HepG2 (cell line): ENCODE data around the gene COMT. TPM values are rescaled to one million over a fixed set of nuclear protein-coding genes. Genes with fewer than 3 reads are reported as not detected.
A peak's percentile ranks its signal among the peaks of the same experiment; 100 is the strongest.

Experiments used
- HES4 ChIP-seq: sonication (generic); formaldehyde crosslinking; IDR thresholded peaks from 2 replicates; pipeline ENCODE4 v1.9.0; 2021; ENCODE audit warnings: mild to moderate bottlenecking, missing genetic modification reagents, borderline replicate concordance
- KAT7 ChIP-seq: IDR thresholded peaks from 2 replicates; pipeline ENCODE4 v1.6.1; 2018; ENCODE audit warnings: borderline replicate concordance, missing compliant biosample characterization
- MED8 ChIP-seq: sonication (generic); formaldehyde crosslinking; IDR thresholded peaks from 2 replicates; pipeline ENCODE4 v1.8.1; 2023; ENCODE audit warnings: mild to moderate bottlenecking, missing genetic modification reagents; ENCODE audit not compliant: insufficient replicate concordance
- MTF1 ChIP-seq: sonication (generic); formaldehyde crosslinking; IDR thresholded peaks from 2 replicates; pipeline ENCODE4 v1.5.0; 2020; ENCODE audit warnings: missing genetic modification reagents
- RELA ChIP-seq: sonication (generic); formaldehyde crosslinking; IDR thresholded peaks from 2 replicates; pipeline ENCODE4 v1.4.0; 2020; ENCODE audit warnings: missing genetic modification reagents
- SOX6 ChIP-seq, 2 experiments: fragments of 450-650 bp in 1 of 2; sonication (generic) in 1 of 2; formaldehyde crosslinking in 1 of 2; IDR thresholded peaks; 2 replicates each; pipeline versions ENCODE4 v1.4.0 to v1.6.1; 2017 to 2020; ENCODE audit warnings: antibody characterized with exemption in 1 of 2, mild to moderate bottlenecking in 1 of 2, missing genetic modification reagents in 1 of 2
- STAG1 ChIP-seq: sonication (generic); formaldehyde crosslinking; IDR thresholded peaks from 2 replicates; pipeline ENCODE4 v1.4.0; 2020; ENCODE audit warnings: missing genetic modification reagents
- STAT5B ChIP-seq: sonication (generic); formaldehyde crosslinking; IDR thresholded peaks from 2 replicates; pipeline ENCODE4 v1.4.0; 2020; ENCODE audit warnings: missing genetic modification reagents
- TFDP1 ChIP-seq: IDR thresholded peaks from 2 replicates; pipeline ENCODE4 v1.6.1; 2016; ENCODE audit warnings: missing compliant biosample characterization, missing genetic modification reagents, borderline replicate concordance
- ZBTB21 ChIP-seq: sonication (generic); formaldehyde crosslinking; IDR thresholded peaks from 2 replicates; pipeline ENCODE4 v1.4.0; 2020; ENCODE audit warnings: missing genetic modification reagents
- ZFAT ChIP-seq: sonication (generic); formaldehyde crosslinking; conservative IDR thresholded peaks from 2 replicates; pipeline ENCODE4 v1.8.1; 2023; ENCODE audit warnings: missing genetic modification reagents, inconsistent platforms
- ZNF160 ChIP-seq: sonication (generic); formaldehyde crosslinking; IDR thresholded peaks from 2 replicates; pipeline ENCODE4 v1.8.0; 2022; ENCODE audit warnings: mild to moderate bottlenecking, inconsistent platforms, missing genetic modification reagents
- ZNF24 ChIP-seq: fragments of 450-650 bp; IDR thresholded peaks from 2 replicates; pipeline ENCODE4 v1.6.1; 2017; ENCODE audit warnings: antibody characterized with exemption, mild to moderate bottlenecking
- ZNF274 ChIP-seq: sonication (generic); formaldehyde crosslinking; IDR thresholded peaks from 2 replicates; pipeline ENCODE4 v1.5.1; 2020; ENCODE audit warnings: mild to moderate bottlenecking, missing genetic modification reagents
- ZNF382 ChIP-seq: sonication (generic); formaldehyde crosslinking; IDR thresholded peaks from 2 replicates; pipeline ENCODE4 v1.5.0; 2020; ENCODE audit warnings: missing genetic modification reagents, mild to moderate bottlenecking, borderline replicate concordance
- ZNF44 ChIP-seq: sonication (generic); formaldehyde crosslinking; IDR thresholded peaks from 2 replicates; pipeline ENCODE4 v1.5.1; 2020; ENCODE audit warnings: mild to moderate bottlenecking, missing genetic modification reagents
- ZNF546 ChIP-seq: sonication (generic); formaldehyde crosslinking; conservative IDR thresholded peaks from 2 replicates; pipeline ENCODE4 v1.8.1; 2023; ENCODE audit warnings: mild to moderate bottlenecking, missing genetic modification reagents
- ZNF616 ChIP-seq: sonication (generic); formaldehyde crosslinking; IDR thresholded peaks from 2 replicates; pipeline ENCODE4 v1.5.0; 2020; ENCODE audit warnings: low read depth, mild to moderate bottlenecking, missing genetic modification reagents
- ZNF713 ChIP-seq: sonication (generic); formaldehyde crosslinking; IDR thresholded peaks from 2 replicates; pipeline ENCODE4 v1.4.0; 2020; ENCODE audit warnings: mild to moderate bottlenecking, missing genetic modification reagents
- ZNF737 ChIP-seq: sonication (generic); formaldehyde crosslinking; IDR thresholded peaks from 2 replicates; pipeline ENCODE4 v1.5.0; 2020; ENCODE audit warnings: missing genetic modification reagents, mild to moderate bottlenecking, borderline replicate concordance
- ZNF766 ChIP-seq: sonication (generic); formaldehyde crosslinking; IDR thresholded peaks from 2 replicates; pipeline ENCODE4 v1.5.0; 2020; ENCODE audit warnings: missing genetic modification reagents, borderline replicate concordance
- ZNF83 ChIP-seq: sonication (generic); formaldehyde crosslinking; IDR thresholded peaks from 2 replicates; pipeline ENCODE4 v1.4.0; 2020; ENCODE audit warnings: missing genetic modification reagents, mild to moderate bottlenecking, borderline replicate concordance
- polyA plus RNA-seq, 8 experiments: library from polyadenylated mRNA; depleted of rRNA in 3 of 8; stranded (reverse) in 7 of 8; unstranded in 1 of 8; fragments of >200 nt; fragmentation: Illumina TruSeq in 4 of 8; extraction: Trizol in 4 of 8; gene quantifications; 2 replicates each; pipeline versions ENCODE4 v1.2.1 to v1.2.3, GENCODE V29; 2011 to 2016; ENCODE audit warnings: low read depth in 4 of 8, missing spikeins in 1 of 8, mixed read lengths in 1 of 8; ENCODE audit not compliant: insufficient read depth in 1 of 8
- total RNA-seq, 5 experiments: library from RNA; depleted of rRNA; stranded (reverse); fragments of >200 nt; fragmentation: Illumina TruSeq; extraction: Trizol; gene quantifications; 2 replicates each; pipeline ENCODE4 v1.2.3, GENCODE V29; 2016; ENCODE audit warnings: low read depth in 1 of 5
- TF ChIP-seq, protein P1 (sequence below): sonication (generic); formaldehyde crosslinking; IDR thresholded peaks from 2 replicates; pipeline ENCODE4 v1.5.0; 2020; ENCODE audit warnings: missing genetic modification reagents
- TF ChIP-seq, protein P2 (sequence below): IDR thresholded peaks from 2 replicates; pipeline ENCODE4 v1.6.1; 2018; ENCODE audit warnings: missing genetic modification reagents
- TF ChIP-seq, protein P3 (sequence below): sonication (generic); formaldehyde crosslinking; IDR thresholded peaks from 2 replicates; pipeline ENCODE4 v1.5.1; 2020; ENCODE audit warnings: missing genetic modification reagents, mild to moderate bottlenecking, borderline replicate concordance

COMT gene
- total and polyA plus RNA-seq, 2 of the 13 experiments (the other 11 are each of a cell fraction or from before 2014, with no cell fraction given), result 156 to 162 TPM

GRCh38 chr22:19892257-19892879, 49.2 kb upstream of the COMT start (continued):
- no peak for TF ChIP-seq SOX6 (IDR thresholded peaks at IDR 0.05)
- TF ChIP-seq SOX6 (CRISPR knock-in tag; IDR thresholded peaks at IDR 0.05), result peak; percentile 78
- peak; percentile 76; the same call in 1 of the 2 replicates for TF ChIP-seq ZNF44 (CRISPR knock-in tag)
- TF ChIP-seq ZNF382 (CRISPR knock-in tag), result no peak
- TF ChIP-seq HES4 (CRISPR knock-in tag), result peak; percentile 99
- TF ChIP-seq, protein P1, sequence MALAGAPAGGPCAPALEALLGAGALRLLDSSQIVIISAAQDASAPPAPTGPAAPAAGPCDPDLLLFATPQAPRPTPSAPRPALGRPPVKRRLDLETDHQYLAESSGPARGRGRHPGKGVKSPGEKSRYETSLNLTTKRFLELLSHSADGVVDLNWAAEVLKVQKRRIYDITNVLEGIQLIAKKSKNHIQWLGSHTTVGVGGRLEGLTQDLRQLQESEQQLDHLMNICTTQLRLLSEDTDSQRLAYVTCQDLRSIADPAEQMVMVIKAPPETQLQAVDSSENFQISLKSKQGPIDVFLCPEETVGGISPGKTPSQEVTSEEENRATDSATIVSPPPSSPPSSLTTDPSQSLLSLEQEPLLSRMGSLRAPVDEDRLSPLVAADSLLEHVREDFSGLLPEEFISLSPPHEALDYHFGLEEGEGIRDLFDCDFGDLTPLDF (CRISPR knock-in tag), result peak; percentile 86
- TF ChIP-seq ZNF160 (CRISPR knock-in tag), result peak; percentile 86; the same call in 1 of the 2 replicates
- TF ChIP-seq ZNF766, result peak; percentile 99
- peak; percentile 97 for TF ChIP-seq TFDP1 (CRISPR knock-in tag)
- TF ChIP-seq RELA (CRISPR knock-in tag), result 0 out of 2 replicates have a peak, but pooled peaks have one; percentile 72
- peak; percentile 91; the same call in 1 of the 2 replicates for TF ChIP-seq ZNF546 (CRISPR knock-in tag)
- no peak for TF ChIP-seq KAT7
- TF ChIP-seq ZBTB21 (CRISPR knock-in tag), result peak; percentile 69; the same call in 1 of the 2 replicates
- TF ChIP-seq ZNF616 (CRISPR knock-in tag), result peak; percentile 88; the same call in 1 of the 2 replicates
- no peak for TF ChIP-seq ZNF713 (CRISPR knock-in tag)
- TF ChIP-seq MTF1 (CRISPR knock-in tag), result peak; percentile 95
- peak; percentile 30; the same call in 1 of the 2 replicates for TF ChIP-seq STAG1 (CRISPR knock-in tag)
- no peak for TF ChIP-seq STAT5B
- TF ChIP-seq ZFAT (CRISPR knock-in tag), result peak; percentile 79; the same call in 1 of the 2 replicates
- TF ChIP-seq ZNF737 (CRISPR knock-in tag), result peak; percentile 97
- no peak for TF ChIP-seq ZNF24
- TF ChIP-seq, protein P2, sequence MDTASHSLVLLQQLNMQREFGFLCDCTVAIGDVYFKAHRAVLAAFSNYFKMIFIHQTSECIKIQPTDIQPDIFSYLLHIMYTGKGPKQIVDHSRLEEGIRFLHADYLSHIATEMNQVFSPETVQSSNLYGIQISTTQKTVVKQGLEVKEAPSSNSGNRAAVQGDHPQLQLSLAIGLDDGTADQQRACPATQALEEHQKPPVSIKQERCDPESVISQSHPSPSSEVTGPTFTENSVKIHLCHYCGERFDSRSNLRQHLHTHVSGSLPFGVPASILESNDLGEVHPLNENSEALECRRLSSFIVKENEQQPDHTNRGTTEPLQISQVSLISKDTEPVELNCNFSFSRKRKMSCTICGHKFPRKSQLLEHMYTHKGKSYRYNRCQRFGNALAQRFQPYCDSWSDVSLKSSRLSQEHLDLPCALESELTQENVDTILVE (CRISPR knock-in tag), result peak; percentile 96
- peak; percentile 72 for TF ChIP-seq MED8
- TF ChIP-seq ZNF83 (CRISPR knock-in tag), result peak; percentile 75; the same call in 1 of the 2 replicates
- TF ChIP-seq ZNF274 (CRISPR knock-in tag), result peak; percentile 98
- TF ChIP-seq, protein P3, sequence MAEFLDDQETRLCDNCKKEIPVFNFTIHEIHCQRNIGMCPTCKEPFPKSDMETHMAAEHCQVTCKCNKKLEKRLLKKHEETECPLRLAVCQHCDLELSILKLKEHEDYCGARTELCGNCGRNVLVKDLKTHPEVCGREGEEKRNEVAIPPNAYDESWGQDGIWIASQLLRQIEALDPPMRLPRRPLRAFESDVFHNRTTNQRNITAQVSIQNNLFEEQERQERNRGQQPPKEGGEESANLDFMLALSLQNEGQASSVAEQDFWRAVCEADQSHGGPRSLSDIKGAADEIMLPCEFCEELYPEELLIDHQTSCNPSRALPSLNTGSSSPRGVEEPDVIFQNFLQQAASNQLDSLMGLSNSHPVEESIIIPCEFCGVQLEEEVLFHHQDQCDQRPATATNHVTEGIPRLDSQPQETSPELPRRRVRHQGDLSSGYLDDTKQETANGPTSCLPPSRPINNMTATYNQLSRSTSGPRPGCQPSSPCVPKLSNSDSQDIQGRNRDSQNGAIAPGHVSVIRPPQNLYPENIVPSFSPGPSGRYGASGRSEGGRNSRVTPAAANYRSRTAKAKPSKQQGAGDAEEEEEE (CRISPR knock-in tag), result no peak
